ENCODE results near the gene VAT1L. TPM values are rescaled to one million over a fixed set of nuclear protein-coding genes. Genes with fewer than 3 reads are reported as not detected.
"Not testable (repeated sequence)": the region's sequence is repeated elsewhere in the genome, so short reads cannot be mapped to it uniquely, and the experiment has no call there.

Gene VAT1L
- total RNA-seq, 1 donor from 2014 or later = 2.3 TPM

GRCh38 chr16:77913738-77914253 is 125.4 kb downstream of the VAT1L start:
- DNase-seq = no peak

GRCh38 chr16:77916111-77916510 is 127.7 kb downstream of the VAT1L start:
- DNase-seq = no peak

- DNase-seq = no peak
Observed at GRCh38 chr16:77917971-77918370, 129.6 kb downstream of the VAT1L start.

- DNase-seq = peak; percentile 8
Observed at GRCh38 chr16:77918809-77919707, 130.7 kb downstream of the VAT1L start.

- DNase-seq = no peak
Observed at GRCh38 chr16:77919761-77920415, 131.5 kb downstream of the VAT1L start.

GRCh38 chr16:77920984-77921383 is 132.6 kb downstream of the VAT1L start:
- no peak for DNase-seq

GRCh38 chr16:77922228-77922754 is 133.9 kb downstream of the VAT1L start:
- no peak for DNase-seq

GRCh38 chr16:77925531-77925930 is 137.2 kb downstream of the VAT1L start:
- no peak for DNase-seq

- DNase-seq = no peak
Observed at GRCh38 chr16:77928096-77928495, 139.7 kb downstream of the VAT1L start.

- no peak for DNase-seq
Observed at GRCh38 chr16:77929004-77929403, 140.6 kb downstream of the VAT1L start.

GRCh38 chr16:77931058-77931457 is 142.7 kb downstream of the VAT1L start:
- no peak for DNase-seq

- DNase-seq = peak; percentile 21
Observed at GRCh38 chr16:77937473-77938149, 149.2 kb downstream of the VAT1L start.

GRCh38 chr16:77938913-77939312 is 150.5 kb downstream of the VAT1L start:
- no peak for DNase-seq

- peak; percentile 43 for DNase-seq
Observed at GRCh38 chr16:77939968-77940367, 151.6 kb downstream of the VAT1L start.

- DNase-seq = no peak
Observed at GRCh38 chr16:77943801-77944200, 155.4 kb downstream of the VAT1L start.

GRCh38 chr16:77944631-77945030 is 156.3 kb downstream of the VAT1L start:
- DNase-seq = no peak

- no peak for DNase-seq
Observed at GRCh38 chr16:77945126-77945525, 156.8 kb downstream of the VAT1L start.

GRCh38 chr16:77946823-77947222 is 158.5 kb downstream of the VAT1L start:
- DNase-seq = peak; percentile 9

- DNase-seq = not testable (repeated sequence)
Observed at GRCh38 chr16:77947590-77947989, 159.2 kb downstream of the VAT1L start.

GRCh38 chr16:77948835-77949234 is 160.5 kb downstream of the VAT1L start:
- no peak for DNase-seq

- no peak for DNase-seq
Observed at GRCh38 chr16:77949445-77949844, 161.1 kb downstream of the VAT1L start.

- DNase-seq = peak; percentile 22
Observed at GRCh38 chr16:77951788-77952187, 163.4 kb downstream of the VAT1L start.
